HL-60 (cell line): ENCODE results near the gene TUBGCP6.

Experiments
- DNase-seq, 2 experiments: peaks; one replicate each; pipeline ENCODE4 v3.0.0-alpha.2; 2010 to 2020; ENCODE audit warnings: low read depth in 1 of 2, low spot score in 1 of 2
- H3K27ac ChIP-seq: fragments of 250-450 bp; sonication (Bioruptor Pico); replicated peaks from 2 replicates; pipeline ENCODE4 v1.5.1; 2020; ENCODE audit warnings: mild to moderate bottlenecking, moderate library complexity
- H3K27me3 ChIP-seq: fragments of 250-450 bp; sonication (Bioruptor Pico); 2 replicates; pipeline ENCODE4 v1.5.1; 2021; ENCODE audit warnings: mild to moderate bottlenecking, moderate library complexity; ENCODE audit not compliant: insufficient read depth, poor library complexity, severe bottlenecking
- H3K4me3 ChIP-seq: replicated peaks from 2 replicates; pipeline ENCODE4 v1.5.1; 2011; ENCODE audit warnings: mild to moderate bottlenecking, control low read depth, low read length; ENCODE audit not compliant: insufficient read depth
- CTCF ChIP-seq: IDR thresholded peaks from one replicate; pipeline ENCODE4 v1.5.1; 2011; ENCODE audit warnings: low read length, control low read depth, inconsistent platforms; ENCODE audit not compliant: insufficient read depth
- GABPA ChIP-seq: IDR thresholded peaks from 2 replicates; pipeline ENCODE4 v1.6.1; 2012; ENCODE audit warnings: low read depth
- POLR2AphosphoS5 ChIP-seq: IDR thresholded peaks from 2 replicates; pipeline ENCODE4 v1.6.1; 2012; ENCODE audit warnings: low read depth
- REST ChIP-seq: IDR thresholded peaks from 2 replicates; pipeline ENCODE4 v1.6.1; 2012; ENCODE audit warnings: low read depth; ENCODE audit not compliant: insufficient replicate concordance
- SPI1 ChIP-seq: IDR thresholded peaks from 2 replicates; pipeline ENCODE4 v1.6.1; 2012; ENCODE audit warnings: low read depth, mild to moderate bottlenecking, borderline replicate concordance

TUBGCP6 gene

GRCh38 chr22:50286701-50287318 lies 42.0 kb upstream of the TUBGCP6 start:
- Histone ChIP-seq H3K4me3 (no peak overlapping the region), H3K27me3 (no peaks in the 10 kb centered on the region), H3K27ac (no peak overlapping the region)
- DNase-seq: no peak
- TF ChIP-seq POLR2AphosphoS5 (no peak), CTCF (no peak), REST (no peak), SPI1 (no peak), GABPA (no peak)

- no peak for TF ChIP-seq POLR2AphosphoS5
- no peak for TF ChIP-seq SPI1
- TF ChIP-seq GABPA: no peak
- TF ChIP-seq CTCF: no peak
- TF ChIP-seq REST: no peak
- H3K27ac ChIP-seq: no peak overlapping the region
- no peaks in the 10 kb centered on the region for H3K27me3 ChIP-seq
- DNase-seq: no peak
- H3K4me3 ChIP-seq: no peak overlapping the region
These were observed 41.5 kb upstream of the TUBGCP6 start for GRCh38 chr22:50286275-50286674.

- DNase-seq: no peak
- TF ChIP-seq SPI1: no peak
- no peak for TF ChIP-seq POLR2AphosphoS5
- Histone ChIP-seq H3K27ac (no peak overlapping the region), H3K4me3 (no peak overlapping the region), H3K27me3 (no peaks in the 10 kb centered on the region)
These were observed 40.9 kb upstream of the TUBGCP6 start for GRCh38 chr22:50285568-50286229.

GRCh38 chr22:50284479-50284878 lies 39.7 kb upstream of the TUBGCP6 start:
- DNase-seq: no peak
- TF ChIP-seq POLR2AphosphoS5: no peak
- no peak for TF ChIP-seq SPI1
- no peak for TF ChIP-seq GABPA
- TF ChIP-seq CTCF: no peak
- TF ChIP-seq REST: peak; percentile 10
- Histone ChIP-seq H3K4me3 (no peak overlapping the region), H3K27ac (no peak overlapping the region), H3K27me3 (no peaks in the 10 kb centered on the region)
